Prostate gland (tissue), 2 donors: ENCODE data around the gene C11orf21. TPM values are rescaled to one million over a fixed set of nuclear protein-coding genes. Genes with fewer than 3 reads are reported as not detected.

ENCODE experiments used
- DNase-seq: peaks from one replicate; pipeline ENCODE4 v3.0.0-alpha.2; 2019; ENCODE audit warnings: low spot score
- H3K27ac ChIP-seq, 2 donors: fragments of 200-600 bp; sonication (generic); 2 replicates each; pipeline ENCODE4 v1.5.1; 2017 to 2019
- H3K27me3 ChIP-seq: fragments of 200-600 bp; sonication (generic); replicated peaks from 2 replicates; pipeline ENCODE4 v1.5.1; 2019; ENCODE audit not compliant: insufficient read depth
- H3K36me3 ChIP-seq, 2 donors: fragments of 200-600 bp; sonication (generic); 1 replicate in 1 of 2; 2 replicates in 1 of 2; pipeline versions ENCODE4 v1.5.1 to v1.8.1; 2017 to 2019
- H3K4me1 ChIP-seq: fragments of 200-600 bp; sonication (generic); replicated peaks from 2 replicates; pipeline ENCODE4 v1.5.1; 2019
- H3K4me3 ChIP-seq, 2 donors: fragments of 200-600 bp; sonication (generic); 2 replicates each; pipeline ENCODE4 v1.5.1; 2017 to 2019
- H3K9me3 ChIP-seq: fragments of 200-600 bp; sonication (generic); 2 replicates; pipeline ENCODE4 v1.5.1; 2017
- CTCF ChIP-seq, 4 experiments: fragments of 200-600 bp in 2 of 4; fragments of 450-650 bp in 2 of 4; sonication (generic) in 2 of 4; IDR thresholded peaks; 1 replicate in 3 of 4; 2 replicates in 1 of 4; pipeline ENCODE4 v1.5.1; 2016 to 2019; ENCODE audit warnings: antibody characterized with exemption in 4 of 4, mild to moderate bottlenecking in 2 of 4, moderate library complexity in 2 of 4
- POLR2A ChIP-seq: fragments of 450-650 bp; IDR thresholded peaks from one replicate; pipeline ENCODE4 v1.6.1; 2016; ENCODE audit warnings: antibody characterized with exemption, mild to moderate bottlenecking
- POLR2AphosphoS5 ChIP-seq: sonication (generic); formaldehyde crosslinking; IDR thresholded peaks from one replicate; pipeline ENCODE4 v1.6.1; 2017; ENCODE audit warnings: antibody characterized with exemption
- WGBS: methylation state at CpG from one replicate; pipeline ENCODE4 v1.1.5; 2018; 5-methylcytosine and 5-hydroxymethylcytosine counted together
- intact Hi-C: fragments of 100-400 bp; cut with DNase I; formaldehyde crosslinking; loops from one replicate; pipeline ENCODE4 v1.14.2; 2022
- total RNA-seq, 2 donors: library from RNA; depleted of rRNA; stranded (reverse); fragments of >200 nt; gene quantifications; one replicate each; pipeline ENCODE4 v1.1.0, GENCODE V29; 2016

The C11orf21 gene
- total RNA-seq, 2 donors from 2014 or later: 0.85 TPM; not detected in 1

GRCh38 chr11:2306877-2307500 lies 5.3 kb upstream of the C11orf21 start:
- Histone ChIP-seq H3K27ac (peak overlapping the region; percentile 54 to 70), H3K9me3 (no peaks in the 10 kb centered on the region), H3K4me1 (no peaks in the 10 kb centered on the region), H3K27me3 (no peaks in the 10 kb centered on the region), H3K4me3 (no peak overlapping the region), H3K36me3 (no peaks in the 10 kb centered on the region)
- intact Hi-C loops: loop anchor here (5.0 kb wide), 3 partner anchors 95 to 580 kb away; partner anchors contain the start of genes CDKN1C and TSSC4
- no peak for DNase-seq
- WGBS: 32% methylated on average over 14 of the region's 14 CpGs
- TF ChIP-seq POLR2A (no peak), POLR2AphosphoS5 (no peak), CTCF (IDR thresholded peaks at IDR 0.05) (no peak)

GRCh38 chr11:2306452-2306823 lies 4.7 kb upstream of the C11orf21 start:
- H3K9me3 ChIP-seq: no peaks in the 10 kb centered on the region

GRCh38 chr11:2305788-2306451 lies 4.2 kb upstream of the C11orf21 start:
- Histone ChIP-seq H3K4me1 (no peaks in the 10 kb centered on the region), H3K4me3 (no peak overlapping the region), H3K9me3 (no peaks in the 10 kb centered on the region), H3K27me3 (no peaks in the 10 kb centered on the region), H3K27ac (peak overlapping the region; percentile 70 to 80), H3K36me3 (no peaks in the 10 kb centered on the region)
- DNase-seq: no peak
- no peak for TF ChIP-seq POLR2AphosphoS5
- TF ChIP-seq CTCF (IDR thresholded peaks at IDR 0.05): no peak
- no peak for TF ChIP-seq POLR2A
- intact Hi-C loops: loop anchor here (1.0 to 5.0 kb wide), 4 partner anchors 96 to 581 kb away; partner anchors contain the start of genes CDKN1C and TSSC4
- WGBS: 29% methylated on average over 12 of the region's 12 CpGs

More at GRCh38 chr11:2306452-2306823, 4.7 kb upstream of the C11orf21 start:
- Histone ChIP-seq H3K36me3 (no peaks in the 10 kb centered on the region), H3K4me1 (no peaks in the 10 kb centered on the region), H3K27me3 (no peaks in the 10 kb centered on the region), H3K4me3 (no peak overlapping the region), H3K27ac (peak overlapping the region; percentile 70 to 80)
- DNase-seq: no peak
- TF ChIP-seq POLR2A (peak; percentile 7), POLR2AphosphoS5 (peak; percentile 46), CTCF (IDR thresholded peaks at IDR 0.05) (no peak)
- intact Hi-C loops: loop anchor here (5.0 kb wide), 3 partner anchors 96 to 581 kb away; partner anchors contain the start of genes CDKN1C and TSSC4
- WGBS: 21% methylated on average over 4 of the region's 4 CpGs

GRCh38 chr11:2305140-2305778 lies 3.5 kb upstream of the C11orf21 start:
- no peaks in the 10 kb centered on the region for H3K27me3 ChIP-seq
- H3K4me1 ChIP-seq: no peaks in the 10 kb centered on the region
- H3K4me3 ChIP-seq: no peak overlapping the region
- H3K27ac ChIP-seq: peak overlapping the region in 1 of 2 donors; percentile 19
- H3K36me3 ChIP-seq: no peaks in the 10 kb centered on the region
- 30% methylated on average over 10 of the region's 10 CpGs for WGBS
- intact Hi-C loops: loop anchor here (1.0 to 5.0 kb wide), 4 partner anchors 97 to 582 kb away; partner anchors contain the start of genes CDKN1C and TSSC4
- peak; percentile 74 for DNase-seq
- TF ChIP-seq CTCF (IDR thresholded peaks at IDR 0.05): peak; percentile 86 to 98 (median 92)
- no peak for TF ChIP-seq POLR2AphosphoS5
- H3K9me3 ChIP-seq: no peaks in the 10 kb centered on the region
